ENCODE data around the gene DOK5.

GRCh38 chr20:54433636-54434035 is 41.8 kb upstream of the DOK5 start:
- no peak for TF ChIP-seq POLR2AphosphoS5 (IDR thresholded peaks at IDR 0.05; ENCODE audit: low read depth)
- no peak for TF ChIP-seq CREB1 (CRISPR knock-in tag; IDR thresholded peaks at IDR 0.05; ENCODE audit: low read depth)
- TF ChIP-seq CTCF (conservative IDR thresholded peaks at IDR 0.05; ENCODE audit: low read depth in 2 of 2), result no peak
- no peak for TF ChIP-seq EZH2 (IDR thresholded peaks at IDR 0.05; ENCODE audit: low read depth, unreplicated experiment)
- no peak for TF ChIP-seq EZH2phosphoT487 (IDR thresholded peaks at IDR 0.05; ENCODE audit: unreplicated experiment)
- no peak for TF ChIP-seq REST (IDR thresholded peaks at IDR 0.05; ENCODE audit: unreplicated experiment)

Measured in GM23338 (cell line).